PFSK-1 (cell line): Measurements from ENCODE around the gene PNKD.

Experiments used
- POLR2AphosphoS5 ChIP-seq: IDR thresholded peaks from 2 replicates; pipeline ENCODE4 v1.6.1; 2012; ENCODE audit warnings: low read depth, mild to moderate bottlenecking, control low read depth, low read length, moderate library complexity
- REST ChIP-seq, 2 experiments: IDR thresholded peaks; 2 replicates each; pipeline versions ENCODE4 v1.6.1 to v1.8.0; 2011 to 2012; ENCODE audit warnings: low read depth in 2 of 2, low read length in 2 of 2, control low read depth in 1 of 2, inconsistent platforms in 1 of 2, mild to moderate bottlenecking in 1 of 2, moderate library complexity in 1 of 2; ENCODE audit not compliant: insufficient read depth in 1 of 2
- SIN3A ChIP-seq: IDR thresholded peaks from 2 replicates; pipeline ENCODE4 v1.6.1; 2012; ENCODE audit warnings: mild to moderate bottlenecking, low read length, moderate library complexity, borderline replicate concordance; ENCODE audit not compliant: insufficient read depth
- TAF1 ChIP-seq: IDR thresholded peaks from 2 replicates; pipeline ENCODE4 v1.6.1; 2012; ENCODE audit warnings: low read length, control low read depth, borderline replicate concordance; ENCODE audit not compliant: insufficient read depth

GRCh38 chr2:218293715-218294429, 23.6 kb downstream of the PNKD start:
- no peak for TF ChIP-seq REST (IDR thresholded peaks at IDR 0.05; ENCODE audit: insufficient read depth in 1 of 2, low read depth in 2 of 2, low read length in 2 of 2)
- TF ChIP-seq POLR2AphosphoS5: no peak
- TF ChIP-seq SIN3A: no peak
- no peak for TF ChIP-seq TAF1
